Liver (tissue), 3 donors: ENCODE measurements around the gene SCAND1.

Experiments
- CTCF ChIP-seq: fragments of 150-350 bp; IDR thresholded peaks from 2 replicates; pipeline ENCODE4 v1.5.1; 2017; ENCODE audit warnings: improper control_type of control experiment, low read depth, low read length; ENCODE audit not compliant: missing input control
- EGR1 ChIP-seq, 2 donors: IDR thresholded peaks; 2 replicates each; pipeline ENCODE4 v1.6.1; 2016 to 2018; ENCODE audit warnings: antibody characterized with exemption in 2 of 2, low read depth in 2 of 2
- JUND ChIP-seq, 2 donors: IDR thresholded peaks; 2 replicates each; pipeline ENCODE4 v1.6.1; 2016; ENCODE audit warnings: antibody characterized with exemption in 2 of 2
- TAF1 ChIP-seq: conservative IDR thresholded peaks from 2 replicates; pipeline ENCODE4 v1.6.1; 2016; ENCODE audit warnings: antibody characterized with exemption, mild to moderate bottlenecking
- YY1 ChIP-seq: IDR thresholded peaks from 2 replicates; pipeline ENCODE4 v1.6.1; 2016; ENCODE audit warnings: antibody characterized with exemption, mild to moderate bottlenecking
- ZBTB33 ChIP-seq: IDR thresholded peaks from 2 replicates; pipeline ENCODE4 v1.6.1; 2016; ENCODE audit warnings: antibody characterized with exemption
- TF ChIP-seq, protein P1 (sequence below): IDR thresholded peaks from 2 replicates; pipeline ENCODE4 v1.6.1; 2016; ENCODE audit warnings: antibody characterized with exemption, mild to moderate bottlenecking
- donor health status: healthy.
- donor health status: healthy.

DNA sequence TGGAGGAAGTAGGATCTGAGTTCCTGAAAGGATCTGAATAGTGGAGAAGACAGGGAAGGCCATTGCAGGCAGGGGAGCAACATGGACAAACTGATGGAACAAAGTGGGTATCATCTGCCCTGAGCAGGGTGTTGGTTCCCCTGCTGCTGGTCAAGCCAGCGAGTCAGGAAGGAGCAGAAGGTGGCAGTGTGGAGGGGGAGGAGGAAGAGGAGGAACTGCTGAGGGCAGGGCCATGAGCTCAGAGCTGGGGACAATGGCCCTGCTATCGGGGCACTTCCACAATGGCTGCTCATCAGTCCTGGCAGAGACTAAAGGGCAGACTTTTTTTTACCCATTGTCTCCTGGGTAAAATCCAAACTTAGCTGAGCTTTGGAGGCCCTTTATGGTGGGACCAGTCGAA lies 27.7 kb upstream of the SCAND1 start:
- TF ChIP-seq JUND (IDR thresholded peaks at IDR 0.05) (no peak), CTCF (no peak), EGR1 (IDR thresholded peaks at IDR 0.05; ENCODE audit: low read depth in 2 of 2) (no peak), YY1 (no peak), TAF1 (no peak), ZBTB33 (no peak)
- TF ChIP-seq, protein P1, sequence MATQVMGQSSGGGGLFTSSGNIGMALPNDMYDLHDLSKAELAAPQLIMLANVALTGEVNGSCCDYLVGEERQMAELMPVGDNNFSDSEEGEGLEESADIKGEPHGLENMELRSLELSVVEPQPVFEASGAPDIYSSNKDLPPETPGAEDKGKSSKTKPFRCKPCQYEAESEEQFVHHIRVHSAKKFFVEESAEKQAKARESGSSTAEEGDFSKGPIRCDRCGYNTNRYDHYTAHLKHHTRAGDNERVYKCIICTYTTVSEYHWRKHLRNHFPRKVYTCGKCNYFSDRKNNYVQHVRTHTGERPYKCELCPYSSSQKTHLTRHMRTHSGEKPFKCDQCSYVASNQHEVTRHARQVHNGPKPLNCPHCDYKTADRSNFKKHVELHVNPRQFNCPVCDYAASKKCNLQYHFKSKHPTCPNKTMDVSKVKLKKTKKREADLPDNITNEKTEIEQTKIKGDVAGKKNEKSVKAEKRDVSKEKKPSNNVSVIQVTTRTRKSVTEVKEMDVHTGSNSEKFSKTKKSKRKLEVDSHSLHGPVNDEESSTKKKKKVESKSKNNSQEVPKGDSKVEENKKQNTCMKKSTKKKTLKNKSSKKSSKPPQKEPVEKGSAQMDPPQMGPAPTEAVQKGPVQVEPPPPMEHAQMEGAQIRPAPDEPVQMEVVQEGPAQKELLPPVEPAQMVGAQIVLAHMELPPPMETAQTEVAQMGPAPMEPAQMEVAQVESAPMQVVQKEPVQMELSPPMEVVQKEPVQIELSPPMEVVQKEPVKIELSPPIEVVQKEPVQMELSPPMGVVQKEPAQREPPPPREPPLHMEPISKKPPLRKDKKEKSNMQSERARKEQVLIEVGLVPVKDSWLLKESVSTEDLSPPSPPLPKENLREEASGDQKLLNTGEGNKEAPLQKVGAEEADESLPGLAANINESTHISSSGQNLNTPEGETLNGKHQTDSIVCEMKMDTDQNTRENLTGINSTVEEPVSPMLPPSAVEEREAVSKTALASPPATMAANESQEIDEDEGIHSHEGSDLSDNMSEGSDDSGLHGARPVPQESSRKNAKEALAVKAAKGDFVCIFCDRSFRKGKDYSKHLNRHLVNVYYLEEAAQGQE = no peak
